Right renal pelvis (tissue), 4 donors: Measurements from ENCODE around the gene RSAD1. TPM values are rescaled to one million over a fixed set of nuclear protein-coding genes. Genes with fewer than 3 reads are reported as not detected.
"Not testable (repeated sequence)": the region's sequence is repeated elsewhere in the genome, so short reads cannot be mapped to it uniquely, and the experiment has no call there.

ENCODE experiments used
- DNase-seq, 4 donors: peaks; one replicate each; pipeline ENCODE4 v3.0.0-alpha.2; 2013; ENCODE audit warnings: low read depth in 4 of 4, low spot score in 3 of 4, missing footprints in 1 of 4
- polyA plus RNA-seq, 4 donors: library from polyadenylated mRNA; unstranded; fragments of 120-200 nt; gene quantifications; one replicate each; pipeline ENCODE4 v1.2.1, GENCODE V29; 2013; ENCODE audit not compliant: insufficient read length in 4 of 4

RSAD1 gene
- polyA plus RNA-seq, 4 donors = 49.7 to 56.5 (median 53.1) TPM

- no peak for DNase-seq
These were observed 7.4 kb upstream of the RSAD1 start for GRCh38 chr17:50471009-50471905.

- DNase-seq = no peak
These were observed 6.4 kb upstream of the RSAD1 start for GRCh38 chr17:50472286-50472685.

GRCh38 chr17:50472761-50473161 is 5.9 kb upstream of the RSAD1 start:
- not testable (repeated sequence) for DNase-seq

DNA sequence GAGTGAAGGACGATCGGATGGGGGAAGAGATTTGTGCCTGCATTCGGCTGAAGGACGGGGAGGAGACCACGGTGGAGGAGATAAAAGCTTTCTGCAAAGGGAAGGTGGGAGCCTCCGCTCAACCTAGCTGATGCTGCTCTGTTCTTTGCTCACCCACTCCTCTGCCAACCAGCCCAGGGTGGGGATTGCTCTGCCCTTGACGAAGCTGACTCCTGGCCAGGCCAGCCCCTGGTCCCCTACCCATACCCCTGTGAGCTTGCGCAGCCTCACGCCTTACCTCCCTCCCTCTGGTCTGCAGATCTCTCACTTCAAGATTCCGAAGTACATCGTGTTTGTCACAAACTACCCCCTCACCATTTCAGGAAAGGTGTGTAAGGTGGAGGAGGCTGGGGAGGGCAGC is 4.8 kb upstream of the RSAD1 start:
- DNase-seq = no peak

- DNase-seq = no peak
These were observed 4.1 kb upstream of the RSAD1 start for GRCh38 chr17:50474523-50474922.

DNA sequence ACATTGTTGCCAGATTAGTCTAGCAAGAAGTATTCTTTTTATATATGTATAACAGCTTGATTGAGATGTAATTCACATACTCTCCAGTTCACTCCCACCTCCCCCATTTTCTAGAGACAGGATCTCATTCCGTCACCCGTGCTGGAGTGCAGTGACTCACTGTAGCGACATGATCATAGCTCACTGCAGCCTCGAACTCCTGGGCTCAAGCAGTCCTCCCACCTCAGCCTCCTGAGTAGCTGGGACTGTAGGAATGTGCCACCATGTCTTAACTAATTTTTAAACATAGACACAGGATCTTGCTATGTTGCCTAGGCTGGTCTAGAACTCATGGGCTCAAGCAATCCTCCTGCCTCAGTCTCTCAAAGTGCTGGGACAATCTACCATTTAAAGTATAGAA is 3.3 kb upstream of the RSAD1 start:
- no peak for DNase-seq

DNA sequence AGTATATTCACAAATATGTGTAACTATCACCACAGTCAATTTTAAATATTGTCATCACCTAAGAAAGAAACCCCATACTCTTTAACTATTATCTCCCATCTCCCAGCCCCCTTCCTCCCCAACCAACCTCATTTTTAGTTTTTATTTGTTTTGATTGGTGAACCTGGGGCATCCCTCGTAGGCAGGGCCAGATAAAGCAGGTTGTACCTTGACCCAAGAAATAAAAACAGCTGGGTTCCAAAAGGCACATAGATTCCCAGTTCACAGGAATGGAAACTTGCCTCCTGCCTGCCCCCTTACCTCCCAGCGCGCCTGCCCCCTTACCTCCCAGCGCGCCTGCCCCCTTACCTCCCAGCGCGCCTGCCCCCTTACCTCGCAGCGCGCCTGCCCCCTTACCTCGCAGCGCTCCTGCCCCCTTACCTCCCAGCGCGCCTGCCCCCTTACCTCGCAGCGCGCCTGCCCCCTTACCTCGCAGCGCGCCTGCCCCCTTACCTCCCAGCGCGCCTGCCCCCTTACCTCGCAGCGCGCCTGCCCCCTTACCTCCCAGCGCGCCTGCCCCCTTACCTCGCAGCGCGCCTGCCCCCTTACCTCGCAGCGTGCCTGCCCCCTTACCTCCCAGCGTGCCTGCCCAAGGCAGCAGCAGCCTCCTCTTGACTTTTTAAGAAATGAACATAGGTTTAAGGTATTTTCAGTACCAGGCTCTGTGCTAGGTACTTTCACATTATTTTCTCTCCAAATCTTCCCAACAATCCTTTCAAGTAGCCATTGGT is 2.7 kb upstream of the RSAD1 start:
- DNase-seq = not testable (repeated sequence)

DNA sequence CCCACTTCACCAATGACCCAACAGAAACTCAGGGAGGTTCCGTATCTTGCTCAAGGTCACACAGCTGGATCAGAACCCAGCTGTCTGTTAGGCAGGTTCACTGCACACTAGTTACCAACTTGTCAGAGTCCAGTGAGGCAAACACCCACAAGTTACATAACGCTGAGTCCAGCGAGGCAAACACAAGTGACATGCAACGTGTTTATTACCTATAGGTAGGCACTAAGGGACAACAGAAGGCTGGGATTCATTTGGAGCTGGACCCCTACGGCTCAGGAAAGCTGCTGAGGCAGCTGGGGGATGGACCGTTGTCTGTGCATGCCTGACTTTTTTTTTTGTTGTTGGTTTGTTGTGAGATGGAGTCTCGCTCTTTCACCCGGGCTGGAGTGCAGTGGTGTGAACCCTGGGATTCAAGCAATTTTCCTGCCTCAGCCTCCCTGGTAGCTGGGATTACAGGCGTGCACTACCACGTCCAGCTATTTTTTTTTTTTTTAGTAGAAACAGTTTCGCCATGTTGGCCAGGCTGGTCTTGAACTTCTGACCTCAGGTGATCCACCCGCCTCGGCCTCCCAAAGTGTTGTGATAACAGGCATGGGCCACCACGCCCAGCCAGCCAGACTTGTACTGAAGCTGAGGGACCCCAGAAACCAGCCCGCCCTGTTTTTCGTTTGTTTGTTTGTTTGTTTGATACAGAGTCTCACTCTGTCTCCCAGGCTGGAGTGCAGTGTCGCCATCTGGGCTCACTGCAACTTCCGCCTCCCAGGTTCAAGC is 1.9 kb upstream of the RSAD1 start:
- DNase-seq = no peak

GRCh38 chr17:50477976-50478375 is 684 bp upstream of the RSAD1 start:
- no peak for DNase-seq

DNA sequence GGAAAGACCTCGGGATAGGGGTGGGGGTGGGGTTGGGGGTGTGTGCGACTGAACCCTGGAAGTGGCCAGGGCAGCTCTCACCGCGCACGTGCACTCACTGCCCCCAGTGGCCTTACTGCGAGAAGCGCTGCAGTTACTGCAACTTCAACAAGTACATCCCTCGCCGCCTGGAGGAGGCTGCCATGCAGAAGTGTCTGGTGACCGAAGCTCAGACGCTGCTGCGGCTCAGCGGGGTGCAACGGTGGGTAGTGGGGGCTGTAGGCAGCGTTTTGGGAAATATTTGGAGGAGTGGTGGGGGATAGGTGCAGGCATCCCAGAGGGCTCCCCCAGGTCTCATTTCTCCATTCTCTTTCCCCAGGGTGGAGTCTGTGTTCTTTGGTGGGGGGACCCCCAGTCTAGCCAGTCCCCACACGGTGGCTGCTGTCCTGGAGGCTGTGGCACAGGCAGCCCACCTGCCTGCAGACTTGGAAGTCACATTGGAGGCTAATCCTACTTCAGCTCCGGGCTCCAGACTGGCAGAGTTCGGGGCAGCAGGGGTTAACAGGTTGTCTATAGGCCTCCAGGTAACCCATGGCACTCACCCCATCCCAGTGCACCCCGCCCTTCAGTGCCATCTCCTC is 972 bp downstream of the RSAD1 start:
- peak in 2 of 4 donors; percentile 66 to 67 for DNase-seq

DNA sequence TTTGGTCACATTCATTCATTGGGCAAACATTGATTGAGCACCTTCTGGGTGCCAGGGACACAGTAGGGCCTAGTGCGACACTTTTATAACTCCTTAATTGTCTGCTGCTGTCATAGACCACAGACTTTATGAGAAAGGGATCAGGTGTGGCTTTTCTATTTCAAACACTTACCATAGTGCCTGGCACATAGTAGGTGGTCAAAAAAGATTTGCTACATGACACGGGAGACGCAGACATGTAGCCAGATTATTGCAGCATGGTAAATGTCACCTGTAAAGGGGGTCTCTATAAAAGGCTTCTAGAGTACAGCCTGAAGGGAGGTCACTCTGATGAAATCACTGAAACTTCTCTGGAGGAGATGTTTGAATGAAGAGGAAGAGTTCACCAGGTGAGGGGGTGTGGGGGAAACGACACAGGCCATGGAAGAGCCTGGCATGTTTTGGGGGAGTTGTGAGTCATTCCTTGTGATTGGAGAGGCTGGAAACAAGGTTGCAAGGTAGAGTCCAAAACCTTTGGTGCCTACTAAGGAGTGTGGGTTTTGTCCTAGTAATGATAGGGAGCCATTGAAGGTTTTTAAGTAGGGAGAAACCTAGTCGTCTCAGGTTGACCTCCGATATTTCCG is 1.6 kb downstream of the RSAD1 start:
- DNase-seq = no peak

GRCh38 chr17:50480854-50481490 is 2.3 kb downstream of the RSAD1 start:
- no peak for DNase-seq

DNA sequence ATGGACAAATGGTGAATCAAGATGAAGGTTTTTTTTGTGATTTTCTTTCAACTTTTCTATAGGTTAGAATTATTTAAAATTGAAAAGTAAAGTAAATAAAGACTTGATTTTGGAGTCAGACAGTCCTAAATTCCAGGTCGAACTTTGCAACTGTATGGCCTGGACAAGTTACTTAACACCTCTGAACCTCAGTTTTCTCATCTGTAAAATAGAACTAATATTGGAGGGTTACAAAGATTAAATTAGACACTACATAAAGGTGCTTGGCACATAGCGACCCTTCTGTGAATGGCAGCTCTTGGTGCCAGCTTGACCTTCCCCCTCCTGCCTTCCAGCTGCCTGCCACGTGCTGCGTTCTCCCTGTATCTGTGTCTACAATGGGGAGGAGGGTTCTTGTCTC is 3.0 kb downstream of the RSAD1 start:
- no peak for DNase-seq

DNA sequence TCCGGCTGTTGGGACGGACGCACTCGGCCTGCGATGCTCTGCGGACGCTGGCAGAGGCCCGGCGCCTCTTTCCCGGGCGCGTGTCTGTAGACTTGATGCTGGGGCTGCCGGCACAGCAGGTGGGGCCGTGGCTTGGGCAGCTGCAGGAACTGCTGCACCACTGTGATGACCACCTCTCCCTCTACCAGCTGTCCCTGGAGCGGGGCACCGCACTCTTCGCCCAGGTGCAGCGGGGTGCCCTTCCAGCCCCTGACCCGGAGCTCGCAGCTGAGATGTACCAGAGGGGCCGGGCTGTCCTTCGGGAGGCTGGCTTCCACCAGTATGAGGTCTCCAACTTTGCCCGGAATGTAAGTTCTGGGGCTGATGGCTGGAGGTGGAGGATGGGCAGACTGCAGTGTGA is 3.5 kb downstream of the RSAD1 start:
- DNase-seq = no peak

GRCh38 chr17:50482516-50482915 is 3.9 kb downstream of the RSAD1 start:
- peak; percentile 70 to 84 (median 72) for DNase-seq

- no peak for DNase-seq
These were observed 4.6 kb downstream of the RSAD1 start for GRCh38 chr17:50483266-50483665.

DNA sequence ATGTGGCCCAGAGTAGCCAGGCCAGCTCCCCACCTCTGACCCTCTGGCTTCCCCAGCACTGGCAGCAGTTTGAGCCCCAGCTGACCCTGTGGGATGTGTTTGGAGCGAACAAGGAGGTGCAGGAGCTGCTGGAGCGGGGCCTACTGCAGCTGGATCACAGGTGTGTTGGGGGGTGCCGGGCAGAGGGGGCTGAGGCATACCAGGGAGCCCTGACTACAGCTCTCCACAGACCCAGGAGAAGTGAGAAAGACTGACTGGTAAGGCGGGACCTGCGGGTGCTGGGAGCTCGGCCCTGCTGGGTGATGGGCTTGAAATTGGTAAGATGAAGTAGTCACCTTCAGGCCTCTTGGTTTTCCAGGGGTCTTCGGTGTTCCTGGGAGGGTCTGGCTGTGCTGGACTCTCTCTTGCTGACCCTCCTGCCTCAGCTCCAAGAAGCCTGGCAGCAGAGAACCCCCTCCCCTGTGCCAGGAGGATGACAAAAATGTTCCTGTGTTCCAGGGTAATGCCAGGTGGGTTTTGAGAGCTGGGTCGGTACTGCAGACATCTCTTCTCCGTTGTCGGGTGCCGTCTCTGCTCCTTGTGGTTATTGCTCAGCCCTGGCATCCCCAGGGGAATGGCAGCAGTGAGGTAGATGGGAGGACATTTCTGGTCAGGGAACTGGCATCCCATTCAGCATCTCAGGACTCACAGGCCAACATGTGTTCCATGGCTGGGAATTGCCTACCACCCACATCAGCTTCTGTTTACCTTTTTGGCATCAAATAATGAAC is 5.9 kb downstream of the RSAD1 start:
- DNase-seq = no peak

DNA sequence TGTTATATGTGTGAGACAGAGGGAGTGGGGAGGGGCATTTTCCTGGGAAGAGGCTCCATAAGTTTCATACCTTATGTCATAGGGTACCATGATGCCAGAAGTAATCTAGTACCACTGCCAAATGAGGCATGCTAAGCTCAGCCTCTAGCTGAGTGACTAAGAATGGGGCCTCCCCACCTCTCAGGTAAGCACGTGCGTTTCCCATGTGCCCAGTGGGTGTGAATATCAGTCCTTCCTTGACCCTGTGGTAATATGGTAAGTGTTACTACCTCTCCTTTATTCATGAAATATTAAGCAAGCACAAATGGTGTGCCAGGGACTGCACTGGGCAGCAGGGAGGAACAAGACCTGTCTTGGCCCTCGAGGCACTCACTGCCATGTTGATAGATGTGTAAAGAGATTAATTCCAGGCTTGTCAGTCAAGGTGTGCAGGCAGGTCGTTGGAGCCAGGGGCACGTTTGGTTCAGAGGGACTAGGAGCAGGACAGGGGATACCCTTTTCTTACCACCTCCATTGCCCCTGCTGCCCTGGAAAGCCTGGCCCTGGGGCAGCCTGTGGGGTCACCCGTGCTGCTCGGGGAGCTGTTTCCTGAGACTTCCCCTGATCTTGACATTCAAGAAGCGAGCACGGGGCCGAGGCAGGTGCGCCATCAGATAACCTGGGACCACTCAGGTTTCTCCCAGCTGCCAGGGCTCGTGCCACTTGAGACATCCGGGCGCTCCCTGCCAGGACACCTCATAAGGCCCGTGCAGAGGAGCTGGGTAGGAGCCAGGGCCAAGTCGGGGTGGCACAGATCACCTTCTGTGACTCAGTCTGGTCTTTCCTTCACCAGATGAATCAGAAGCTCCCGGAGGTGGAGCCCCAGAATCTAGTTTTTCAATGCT is 8.8 kb downstream of the RSAD1 start:
- DNase-seq = no peak
